Left lung (tissue), 10 donors: Measurements from ENCODE around the gene ADGRB3. TPM values are rescaled to one million over a fixed set of nuclear protein-coding genes. Genes with fewer than 3 reads are reported as not detected.
"Not testable (repeated sequence)": the region's sequence is repeated elsewhere in the genome, so short reads cannot be mapped to it uniquely, and the experiment has no call there.

Experiments used
- ATAC-seq: fragments of 200-7000 bp; cut with Tn5 transposase; one replicate; pipeline ENCODE4 v1.9.1; 2020; ENCODE audit warnings: moderate library complexity
- DNase-seq, 4 donors: peaks; one replicate each; pipeline ENCODE4 v3.0.0-alpha.2; 2013 to 2020
- H3K27ac ChIP-seq, 2 donors: fragments of 200-600 bp; sonication (generic) in 1 of 2; one replicate each; pipeline versions ENCODE4 v1.5.0 to v1.8.0; 2020 to 2021
- H3K27me3 ChIP-seq, 2 donors: fragments of 200-600 bp; sonication (generic) in 1 of 2; one replicate each; pipeline versions ENCODE4 v1.5.0 to v1.8.0; 2020 to 2021
- H3K36me3 ChIP-seq, 2 donors: fragments of 200-600 bp; sonication (generic) in 1 of 2; one replicate each; pipeline versions ENCODE4 v1.5.0 to v1.8.0; 2020 to 2021
- H3K4me1 ChIP-seq, 2 donors: fragments of 200-600 bp; one replicate each; pipeline ENCODE4 v1.8.0; 2021
- H3K4me3 ChIP-seq, 2 donors: fragments of 200-600 bp; sonication (generic) in 1 of 2; one replicate each; pipeline versions ENCODE4 v1.5.0 to v1.8.0; 2020 to 2021; ENCODE audit warnings: mild to moderate bottlenecking in 1 of 2
- H3K9me3 ChIP-seq, 2 donors: fragments of 200-600 bp; sonication (generic) in 1 of 2; one replicate each; pipeline versions ENCODE4 v1.5.0 to v1.8.0; 2020 to 2021
- intact Hi-C, 2 donors: fragments of 100-400 bp; cut with DNase I; formaldehyde crosslinking; loops; one replicate each; pipeline versions ENCODE4 v1.11.2 to v1.14.2; 2022
- polyA plus RNA-seq, 6 donors: library from polyadenylated mRNA; unstranded; fragments of 120-200 nt; gene quantifications; one replicate each; pipeline ENCODE4 v1.2.1, GENCODE V29; 2013; ENCODE audit not compliant: insufficient read length in 6 of 6
- total RNA-seq, 2 donors: library from RNA; stranded (reverse); fragmentation: NEBNext Ultra II Directional; extraction: Animal tissue kit (Norgen Biotek cat#: 25700); gene quantifications; one replicate each; pipeline ENCODE4 v1.2.1, GENCODE V29; 2021
- TF ChIP-seq, protein P1 (sequence below), 2 donors: fragments of 200-600 bp; sonication (generic) in 1 of 2; IDR thresholded peaks; one replicate each; pipeline versions ENCODE4 v1.5.0 to v1.8.0; 2021; ENCODE audit warnings: antibody characterized with exemption in 2 of 2
- donor health status: DM: no; HTN: yes; CAD: no.
- donor health status: DM: no; HTN: no; CAD: no.

The ADGRB3 gene
- total and polyA plus RNA-seq, 8 donors, result 2.0 to 22.4 (median 13.7) TPM

DNA sequence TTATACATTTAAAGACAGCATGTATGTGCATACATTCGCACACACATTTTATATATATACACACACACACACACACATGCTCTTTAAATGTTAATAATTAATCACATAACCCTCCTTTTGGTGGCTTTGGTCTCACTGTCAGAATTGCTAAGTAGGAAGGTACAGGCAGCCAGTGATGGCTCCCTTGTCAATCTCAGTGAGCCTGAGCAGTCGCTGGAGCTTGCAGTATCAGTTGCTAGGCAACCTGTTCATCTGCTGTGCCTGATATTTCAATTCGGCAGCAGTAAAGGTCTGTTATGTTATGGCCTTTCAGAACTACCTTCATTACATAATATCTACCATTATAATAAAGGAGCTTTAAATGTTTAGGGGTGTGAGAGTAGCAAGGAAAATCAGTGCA lies 787.4 kb downstream of the ADGRB3 start:
- intact Hi-C loops, result no loop called here
- ATAC-seq, result no peak
- Histone ChIP-seq H3K27me3 (no peaks in the 10 kb centered on the region), H3K36me3 (no peaks in the 10 kb centered on the region), H3K4me1 (no peaks in the 10 kb centered on the region), H3K27ac (no peak overlapping the region), H3K9me3 (peaks cover 0 to 2% of the 10 kb centered on the region in 2 donors), H3K4me3 (no peak overlapping the region)
- TF ChIP-seq, protein P1, sequence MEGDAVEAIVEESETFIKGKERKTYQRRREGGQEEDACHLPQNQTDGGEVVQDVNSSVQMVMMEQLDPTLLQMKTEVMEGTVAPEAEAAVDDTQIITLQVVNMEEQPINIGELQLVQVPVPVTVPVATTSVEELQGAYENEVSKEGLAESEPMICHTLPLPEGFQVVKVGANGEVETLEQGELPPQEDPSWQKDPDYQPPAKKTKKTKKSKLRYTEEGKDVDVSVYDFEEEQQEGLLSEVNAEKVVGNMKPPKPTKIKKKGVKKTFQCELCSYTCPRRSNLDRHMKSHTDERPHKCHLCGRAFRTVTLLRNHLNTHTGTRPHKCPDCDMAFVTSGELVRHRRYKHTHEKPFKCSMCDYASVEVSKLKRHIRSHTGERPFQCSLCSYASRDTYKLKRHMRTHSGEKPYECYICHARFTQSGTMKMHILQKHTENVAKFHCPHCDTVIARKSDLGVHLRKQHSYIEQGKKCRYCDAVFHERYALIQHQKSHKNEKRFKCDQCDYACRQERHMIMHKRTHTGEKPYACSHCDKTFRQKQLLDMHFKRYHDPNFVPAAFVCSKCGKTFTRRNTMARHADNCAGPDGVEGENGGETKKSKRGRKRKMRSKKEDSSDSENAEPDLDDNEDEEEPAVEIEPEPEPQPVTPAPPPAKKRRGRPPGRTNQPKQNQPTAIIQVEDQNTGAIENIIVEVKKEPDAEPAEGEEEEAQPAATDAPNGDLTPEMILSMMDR (IDR thresholded peaks at IDR 0.05), result no peak
- no peak for DNase-seq

DNA sequence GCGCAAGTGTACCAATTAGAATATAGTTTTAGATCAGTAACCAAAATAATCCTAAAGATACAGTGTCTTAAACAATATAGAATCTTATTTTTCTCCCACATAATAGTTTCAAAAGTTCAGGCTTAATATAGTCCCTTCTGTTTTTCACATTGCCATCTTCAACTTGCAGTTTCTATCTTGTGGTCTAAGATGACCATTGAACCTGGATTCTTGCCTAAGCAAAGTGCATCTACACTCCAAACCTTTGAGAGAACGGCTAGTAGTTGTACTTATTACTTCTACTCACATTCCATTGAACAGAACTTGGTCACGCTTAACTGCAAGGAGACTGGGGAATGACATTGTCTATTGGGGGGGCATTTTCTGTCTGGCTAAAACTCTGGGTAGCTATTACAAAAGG lies 788.7 kb downstream of the ADGRB3 start:
- Histone ChIP-seq H3K27ac (no peak overlapping the region), H3K4me3 (no peak overlapping the region), H3K27me3 (no peaks in the 10 kb centered on the region), H3K9me3 (no peaks in the 10 kb centered on the region), H3K4me1 (no peaks in the 10 kb centered on the region), H3K36me3 (no peaks in the 10 kb centered on the region)
- DNase-seq (no peak), ATAC-seq (no peak)
- TF ChIP-seq, protein P1 (IDR thresholded peaks at IDR 0.05), result no peak
- intact Hi-C loops, result no loop called here

DNA sequence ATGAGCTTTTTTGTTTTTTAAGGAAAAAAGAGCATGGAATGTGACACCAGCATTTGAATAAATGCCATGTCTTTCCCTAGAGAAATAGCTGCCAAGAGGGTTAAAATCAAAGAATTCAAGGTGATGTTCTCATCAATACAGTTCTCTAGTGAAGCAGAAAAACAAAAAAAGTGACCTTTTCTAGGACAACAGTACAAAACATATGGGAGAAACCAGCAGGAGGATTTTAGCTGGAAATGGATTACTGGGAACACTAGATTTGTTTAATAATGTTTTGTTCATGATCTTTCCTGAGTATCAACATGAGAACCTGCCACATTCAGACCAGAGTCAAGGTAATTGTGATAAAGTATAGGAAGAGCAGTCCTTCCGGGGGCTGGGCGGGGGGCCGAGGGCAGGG lies 789.5 kb downstream of the ADGRB3 start:
- no peaks in the 10 kb centered on the region for H3K9me3 ChIP-seq
- no peak overlapping the region for H3K4me3 ChIP-seq
- DNase-seq (peak in 1 of 4 donors; percentile 11), ATAC-seq (no peak)
- H3K4me1 ChIP-seq, result no peaks in the 10 kb centered on the region
- H3K27ac ChIP-seq, result no peak overlapping the region
- TF ChIP-seq, protein P1 (IDR thresholded peaks at IDR 0.05), result no peak
- intact Hi-C loops, result no loop called here
- H3K27me3 ChIP-seq, result no peaks in the 10 kb centered on the region
- no peaks in the 10 kb centered on the region for H3K36me3 ChIP-seq

DNA sequence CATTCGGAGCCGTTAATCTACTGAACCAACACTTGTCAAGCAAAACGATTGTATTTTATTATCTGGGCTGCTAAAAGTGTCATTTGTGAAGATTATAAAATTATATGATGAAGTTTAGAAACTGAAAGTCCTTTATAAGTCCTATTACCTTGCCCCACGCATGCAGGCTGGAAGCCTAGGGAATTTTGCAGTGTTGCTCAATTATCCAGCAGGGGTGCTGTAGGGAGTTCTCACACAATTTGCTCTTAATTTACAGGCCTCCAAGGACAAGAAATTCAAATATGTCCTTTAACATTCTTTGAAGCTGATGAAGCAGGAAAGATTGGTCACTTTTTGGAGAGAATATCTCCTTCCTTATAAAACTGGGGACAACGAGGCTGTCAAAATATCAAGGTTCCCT lies 792.8 kb downstream of the ADGRB3 start:
- no peaks in the 10 kb centered on the region for H3K27me3 ChIP-seq
- no peaks in the 10 kb centered on the region for H3K9me3 ChIP-seq
- no peaks in the 10 kb centered on the region for H3K36me3 ChIP-seq
- intact Hi-C loops, result no loop called here
- no peaks in the 10 kb centered on the region for H3K4me1 ChIP-seq
- TF ChIP-seq, protein P1 (IDR thresholded peaks at IDR 0.05), result no peak
- ATAC-seq, result no peak
- H3K27ac ChIP-seq, result no peak overlapping the region
- no peak overlapping the region for H3K4me3 ChIP-seq
- DNase-seq, result no peak

DNA sequence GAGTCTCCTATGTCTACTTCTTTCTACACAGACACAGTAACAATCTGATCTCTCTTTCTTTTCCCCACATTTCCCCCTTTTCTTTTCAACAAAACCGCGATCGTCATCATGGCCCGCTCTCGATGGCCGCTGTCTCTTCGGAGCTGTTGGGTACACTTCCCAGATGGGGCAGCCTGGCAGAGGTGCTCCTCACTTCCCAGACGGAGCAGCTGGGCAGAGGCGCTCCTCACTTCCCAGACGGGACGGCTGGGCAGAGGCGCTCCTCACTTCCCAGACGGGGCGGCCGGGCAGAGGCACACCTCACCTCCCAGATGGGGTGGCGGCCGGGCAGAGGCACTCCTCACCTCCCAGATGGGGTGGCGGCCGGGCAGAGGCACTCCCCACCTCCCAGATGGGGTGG lies 797.1 kb downstream of the ADGRB3 start:
- intact Hi-C loops, H3K27ac ChIP-seq, ATAC-seq, H3K4me1 ChIP-seq, H3K9me3 ChIP-seq, H3K4me3 ChIP-seq, H3K36me3 ChIP-seq, H3K27me3 ChIP-seq: not testable (repeated sequence)
- peak in 1 of 4 donors; percentile 59 for DNase-seq

DNA sequence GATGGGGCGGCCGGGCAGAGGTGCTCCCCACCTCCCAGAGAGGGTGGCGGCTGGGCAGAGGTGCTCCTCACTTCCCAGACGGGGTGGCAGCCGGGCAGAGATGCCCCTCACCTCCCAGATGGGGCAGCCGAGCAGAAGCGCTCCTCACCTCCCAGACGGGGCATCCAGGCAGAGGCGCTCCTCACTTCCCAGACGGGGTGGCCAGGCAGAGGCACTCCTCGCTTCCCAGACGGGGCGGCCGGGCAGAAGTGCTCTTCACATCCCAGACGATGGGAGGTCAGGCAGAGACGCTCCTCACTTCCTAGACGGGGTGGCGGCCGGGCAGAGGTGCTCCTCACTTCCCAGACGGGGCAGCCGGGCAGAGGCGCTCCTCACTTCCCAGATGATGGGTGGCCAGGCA lies 798.0 kb downstream of the ADGRB3 start:
- DNase-seq, H3K27ac ChIP-seq, H3K9me3 ChIP-seq, H3K4me3 ChIP-seq, intact Hi-C loops, H3K36me3 ChIP-seq, H3K4me1 ChIP-seq, H3K27me3 ChIP-seq, ATAC-seq: not testable (repeated sequence)
